Prostate gland (tissue), 1 donor: ENCODE measurements around the gene ABCB11.

Experiments
- POLR2A ChIP-seq: fragments of 450-650 bp; IDR thresholded peaks from one replicate; pipeline ENCODE4 v1.6.1; 2016; ENCODE audit warnings: antibody characterized with exemption, mild to moderate bottlenecking
- POLR2AphosphoS5 ChIP-seq: sonication (generic); formaldehyde crosslinking; IDR thresholded peaks from one replicate; pipeline ENCODE4 v1.6.1; 2017; ENCODE audit warnings: antibody characterized with exemption

- TF ChIP-seq POLR2A (no peak), POLR2AphosphoS5 (no peak)
These were observed 37.6 kb downstream of the ABCB11 start for GRCh38 chr2:168993538-168993937.
